Gastroesophageal sphincter (tissue), 3 donors: ENCODE results near the gene PTPRE.

Experiments
- CTCF ChIP-seq, 4 experiments: fragments of 200-600 bp in 2 of 4; fragments of 450-650 bp in 2 of 4; sonication (generic) in 1 of 4; IDR thresholded peaks; one replicate each; pipeline ENCODE4 v1.5.1; 2017 to 2019; ENCODE audit warnings: antibody characterized with exemption in 4 of 4, mild to moderate bottlenecking in 2 of 4, moderate library complexity in 2 of 4
- POLR2A ChIP-seq, 2 donors: fragments of 450-650 bp; IDR thresholded peaks; one replicate each; pipeline ENCODE4 v1.6.1; 2017; ENCODE audit warnings: antibody characterized with exemption in 2 of 2, mild to moderate bottlenecking in 2 of 2, moderate library complexity in 1 of 2

GRCh38 chr10:128084364-128084763 is 177.5 kb downstream of the PTPRE start:
- TF ChIP-seq CTCF (IDR thresholded peaks at IDR 0.05) (no peak), POLR2A (IDR thresholded peaks at IDR 0.05) (no peak)
